LNCAP (cell line): Measurements from ENCODE around the gene PCDH15.
A peak's percentile ranks its signal among the peaks of the same experiment; 100 is the strongest.

Experiments
- CTCF ChIP-seq: fragments of 450-650 bp; IDR thresholded peaks from 2 replicates; pipeline ENCODE4 v1.5.1; 2017; ENCODE audit warnings: mild to moderate bottlenecking

Gene PCDH15

GRCh38 chr10:54067361-54067760 lies 733.7 kb downstream of the PCDH15 start:
- no peak for TF ChIP-seq CTCF

- TF ChIP-seq CTCF = no peak
Measured at GRCh38 chr10:54066646-54067045, 734.4 kb downstream of the PCDH15 start.

- no peak for TF ChIP-seq CTCF
Measured at GRCh38 chr10:54065106-54065505, 735.9 kb downstream of the PCDH15 start.

GRCh38 chr10:54064215-54064614 lies 736.8 kb downstream of the PCDH15 start:
- TF ChIP-seq CTCF = no peak

GRCh38 chr10:54063514-54063913 lies 737.5 kb downstream of the PCDH15 start:
- TF ChIP-seq CTCF = peak; percentile 3; the same call in 1 of the 2 replicates

- no peak for TF ChIP-seq CTCF
Measured at GRCh38 chr10:54060572-54060971, 740.5 kb downstream of the PCDH15 start.

GRCh38 chr10:54057357-54057756 lies 743.7 kb downstream of the PCDH15 start:
- no peak for TF ChIP-seq CTCF

GRCh38 chr10:54026340-54026739 lies 774.7 kb downstream of the PCDH15 start:
- no peak for TF ChIP-seq CTCF
